HCT116 (cell line): ENCODE results near the gene ARFGEF3. TPM values are rescaled to one million over a fixed set of nuclear protein-coding genes. Genes with fewer than 3 reads are reported as not detected.

Experiments
- ATAC-seq: fragments of 200-7000 bp; cut with Tn5 transposase; 2 replicates; pipeline ENCODE4 v1.9.1; 2020; ENCODE audit warnings: mild to moderate bottlenecking, moderate library complexity
- BruUV-seq: library from RNA; stranded (reverse); fragments of 400-500 nt; replicated peaks from 2 replicates; lab custom pipeline; 2021; lab: Mats Ljungman, UMichigan
- CTCF ChIA-PET: fragments of 300-600 bp; sonication (Branson Sonifier 250); formaldehyde crosslinking; loops from one replicate; lab custom pipeline; 2021; ENCODE audit warnings: antibody characterized with exemption; lab: Charles Lee
- POLR2A ChIA-PET: fragments of 300-600, 350-600 bp; sonication (Branson Sonifier 250); formaldehyde crosslinking; loops from one replicate; lab custom pipeline; 2021; ENCODE audit warnings: antibody characterized with exemption; lab: Charles Lee
- RAD21 ChIA-PET, 2 experiments: fragments of 300-600 bp; sonication (Branson Sonifier 250); formaldehyde crosslinking; loops; one replicate each; lab custom pipeline; 2023; ENCODE audit warnings: low total read pairs in 2 of 2; ENCODE audit not compliant: uncharacterized antibody in 2 of 2, unreplicated experiment in 2 of 2, low non-redundant PET in 1 of 2; lab: Charles Lee
- DNase-seq: peaks from one replicate; pipeline ENCODE4 v3.0.0-alpha.2; 2010; ENCODE audit warnings: low read depth, low spot score
- H2AFZ ChIP-seq: fragments of 200-600 bp; shearing (Covaris generic), sonication (generic); 2 replicates; pipeline ENCODE4 v1.6.1; 2017; ENCODE audit warnings: low read depth, mixed run types, mixed read lengths, antibody characterized with exemption, low read length; ENCODE audit not compliant: poor library complexity, severe bottlenecking
- H3K27ac ChIP-seq: 2 replicates; pipeline ENCODE4 v1.5.1; 2012; ENCODE audit warnings: low read depth, low read length
- H3K27me3 ChIP-seq: fragments of 200-600 bp; sonication (generic); 2 replicates; pipeline ENCODE4 v1.6.1; 2016; ENCODE audit warnings: mixed run types, low read length, mixed read lengths; ENCODE audit not compliant: insufficient read depth
- H3K36me3 ChIP-seq, 2 experiments: fragments of 200-500 bp in 1 of 2; fragments of 200-600 bp in 1 of 2; sonication (Bioruptor generic) in 1 of 2; sonication (generic) in 1 of 2; 2 replicates each; pipeline versions ENCODE4 v1.5.1 to v1.6.1; 2014 to 2016; ENCODE audit warnings: low read length in 2 of 2, inconsistent platforms in 1 of 2, mixed read lengths in 1 of 2, mixed run types in 1 of 2; ENCODE audit not compliant: insufficient read depth in 2 of 2, control insufficient read depth in 1 of 2
- H3K4me1 ChIP-seq, 2 experiments: fragments of 200-600 bp in 1 of 2; sonication (generic) in 1 of 2; 2 replicates each; pipeline versions ENCODE4 v1.5.1 to v1.6.1; 2012 to 2017; ENCODE audit warnings: low read length in 2 of 2, inconsistent platforms in 1 of 2, mild to moderate bottlenecking in 1 of 2, mixed read lengths in 1 of 2, mixed run types in 1 of 2, moderate library complexity in 1 of 2; ENCODE audit not compliant: insufficient read depth in 2 of 2, control insufficient read depth in 1 of 2
- H3K4me2 ChIP-seq: fragments of 200-600 bp; sonication (generic); 2 replicates; pipeline ENCODE4 v1.6.1; 2017; ENCODE audit warnings: mixed run types, low read length, mixed read lengths
- H3K4me3 ChIP-seq, 2 experiments: fragments of 200-600 bp in 1 of 2; sonication (generic) in 1 of 2; replicated peaks in 1 of 2; 2 replicates each; pipeline ENCODE4 v1.5.1; 2011 to 2016; ENCODE audit warnings: low read length in 2 of 2, control low read depth in 1 of 2, low read depth in 1 of 2, mild to moderate bottlenecking in 1 of 2, mixed read lengths in 1 of 2, mixed run types in 1 of 2
- H3K79me2 ChIP-seq: fragments of 200-600 bp; sonication (generic); 2 replicates; pipeline ENCODE4 v1.6.1; 2017; ENCODE audit warnings: mild to moderate bottlenecking, mixed run types, low read length, moderate library complexity, mixed read lengths; ENCODE audit not compliant: insufficient read depth
- H3K9ac ChIP-seq: fragments of 200-600 bp; sonication (generic); 2 replicates; pipeline ENCODE4 v1.6.1; 2016; ENCODE audit warnings: low read length, mixed read lengths
- H3K9me2 ChIP-seq: fragments of 200-600 bp; sonication (generic), shearing (Covaris generic); 2 replicates; pipeline ENCODE4 v1.6.1; 2017; ENCODE audit warnings: mixed run types, mild to moderate bottlenecking, moderate library complexity; ENCODE audit not compliant: insufficient read depth
- H3K9me3 ChIP-seq, 2 experiments: fragments of 200-500 bp in 1 of 2; fragments of 200-600 bp in 1 of 2; sonication (Bioruptor generic) in 1 of 2; sonication (generic) in 1 of 2; 2 replicates each; pipeline ENCODE4 v1.6.1; 2014 to 2017; ENCODE audit warnings: low read length in 2 of 2, mixed read lengths in 2 of 2, inconsistent platforms in 1 of 2, low read depth in 1 of 2, mild to moderate bottlenecking in 1 of 2, mixed run types in 1 of 2, moderate library complexity in 1 of 2; ENCODE audit not compliant: control insufficient read depth in 1 of 2, insufficient read depth in 1 of 2
- H4K20me1 ChIP-seq: fragments of 200-600 bp; sonication (generic), shearing (Covaris generic); 2 replicates; pipeline ENCODE4 v1.6.1; 2017; ENCODE audit warnings: mixed run types, mild to moderate bottlenecking, moderate library complexity; ENCODE audit not compliant: insufficient read depth
- CTCF ChIP-seq, 3 experiments: fragments of 200-600 bp in 1 of 3; sonication (generic) in 1 of 3; IDR thresholded peaks in 2 of 3; conservative IDR thresholded peaks in 1 of 3; 2 replicates each; pipeline ENCODE4 v1.5.1; 2012 to 2017; ENCODE audit warnings: low read depth in 2 of 3, low read length in 2 of 3, antibody characterized with exemption in 1 of 3, borderline replicate concordance in 1 of 3, control low read depth in 1 of 3, mild to moderate bottlenecking in 1 of 3, mixed read lengths in 1 of 3, mixed run types in 1 of 3, moderate library complexity in 1 of 3; ENCODE audit not compliant: insufficient read depth in 1 of 3
- EGR1 ChIP-seq: IDR thresholded peaks from 2 replicates; pipeline ENCODE4 v1.6.1; 2012; ENCODE audit warnings: low read depth
- ELF1 ChIP-seq: IDR thresholded peaks from 2 replicates; pipeline ENCODE4 v1.6.1; 2012; ENCODE audit warnings: low read depth, borderline replicate concordance
- FOSL1 ChIP-seq: IDR thresholded peaks from 2 replicates; pipeline ENCODE4 v1.6.1; 2012; ENCODE audit warnings: low read depth
- SIN3A ChIP-seq: IDR thresholded peaks from 2 replicates; pipeline ENCODE4 v1.6.1; 2012; ENCODE audit warnings: low read depth
- ZBTB33 ChIP-seq: IDR thresholded peaks from 2 replicates; pipeline ENCODE4 v1.6.1; 2011; ENCODE audit warnings: mild to moderate bottlenecking, low read length, moderate library complexity; ENCODE audit not compliant: insufficient replicate concordance; ENCODE audit errors: extremely low read depth
- intact Hi-C: fragments of 100-400 bp; cut with micrococcal nuclease; formaldehyde crosslinking; loops from 2 replicates; pipeline ENCODE4 v1.10.0; 2022
- total RNA-seq: library from RNA; stranded (reverse); gene quantifications from one replicate; pipeline ENCODE4 v1.2.1, GENCODE V29; 2021; ENCODE audit not compliant: unreplicated experiment

The ARFGEF3 gene
- total RNA-seq, 1 experiment from 2014 or later, result 3.8 TPM

GRCh38 chr6:138266095-138266494 lies 104.4 kb downstream of the ARFGEF3 start (continued):
- TF ChIP-seq CTCF (IDR thresholded peaks at IDR 0.05 in 2 of 3, conservative IDR thresholded peaks at IDR 0.05 in 1 of 3; ENCODE audit: borderline replicate concordance in 1 of 3, insufficient read depth in 1 of 3, low read depth in 2 of 3, low read length in 2 of 3), result no peak
- TF ChIP-seq, all 23 proteins: peak for 0

- Histone ChIP-seq H3K4me3 (no peak overlapping the region), H3K4me1 (no peaks in the 10 kb centered on the region), H3K4me2 (no peak overlapping the region), H3K27ac (no peak overlapping the region), H3K79me2 (no peaks in the 10 kb centered on the region), H3K9me2 (no peaks in the 10 kb centered on the region), H2AFZ (no peak overlapping the region), H3K9ac (no peak overlapping the region), H4K20me1 (no peaks in the 10 kb centered on the region), H3K27me3 (no peaks in the 10 kb centered on the region), H3K9me3 (no peaks in the 10 kb centered on the region), H3K36me3 (no peaks in the 10 kb centered on the region)
- BruUV-seq, result no TSS peak
- CTCF ChIA-PET, result no interaction called here
- TF ChIP-seq FOSL1 (no peak), EGR1 (no peak), ZBTB33 (no peak), ELF1 (no peak), SIN3A (no peak)
- ATAC-seq (no peak), DNase-seq (no peak)
- intact Hi-C loops, result no loop called here
- POLR2A ChIA-PET, result no interaction called here
- RAD21 ChIA-PET, result no interaction called here
These were observed 106.5 kb downstream of the ARFGEF3 start for GRCh38 chr6:138267971-138268895.
